Esophagus muscularis mucosa (tissue), 4 donors: ENCODE data around the gene FOXP3.

Experiments
- EP300 ChIP-seq: sonication (generic); formaldehyde crosslinking; IDR thresholded peaks from one replicate; pipeline ENCODE4 v1.6.1; 2017; ENCODE audit warnings: antibody characterized with exemption
- POLR2A ChIP-seq: fragments of 450-650 bp; IDR thresholded peaks from one replicate; pipeline ENCODE4 v1.6.1; 2017; ENCODE audit warnings: antibody characterized with exemption, moderate library complexity, mild to moderate bottlenecking, low read depth
- POLR2AphosphoS5 ChIP-seq, 2 donors: sonication (generic); formaldehyde crosslinking; IDR thresholded peaks; one replicate each; pipeline ENCODE4 v1.6.1; 2017; ENCODE audit warnings: antibody characterized with exemption in 2 of 2
- TF ChIP-seq, protein P1 (sequence below), 3 experiments: fragments of 200-600 bp in 2 of 3; fragments of 450-650 bp in 1 of 3; sonication (generic) in 2 of 3; IDR thresholded peaks; one replicate each; pipeline ENCODE4 v1.5.1; 2017 to 2019; ENCODE audit warnings: antibody characterized with exemption in 3 of 3, mild to moderate bottlenecking in 2 of 3, moderate library complexity in 1 of 3

DNA sequence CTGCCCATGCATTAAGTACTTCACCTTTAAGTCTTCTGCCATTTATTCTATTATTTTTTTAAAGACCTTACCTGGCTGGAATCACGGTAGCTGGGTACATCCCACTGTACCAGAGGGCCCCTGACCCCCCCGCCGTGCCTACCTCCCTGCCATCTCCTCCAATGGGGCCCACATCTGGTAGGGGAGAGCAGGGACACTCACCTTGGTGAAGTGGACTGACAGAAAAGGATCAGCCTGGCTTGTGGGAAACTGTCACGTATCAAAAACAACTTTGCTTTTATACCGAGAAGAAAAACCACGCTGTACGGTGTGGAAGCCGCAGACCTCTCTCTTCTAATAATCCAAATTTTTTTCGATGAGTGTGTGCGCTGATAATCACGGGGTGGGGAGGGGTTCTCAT lies at the start of gene FOXP3:
- TF ChIP-seq POLR2AphosphoS5 (IDR thresholded peaks at IDR 0.05) (no peak), POLR2A (no peak), EP300 (no peak)
- TF ChIP-seq, protein P1, sequence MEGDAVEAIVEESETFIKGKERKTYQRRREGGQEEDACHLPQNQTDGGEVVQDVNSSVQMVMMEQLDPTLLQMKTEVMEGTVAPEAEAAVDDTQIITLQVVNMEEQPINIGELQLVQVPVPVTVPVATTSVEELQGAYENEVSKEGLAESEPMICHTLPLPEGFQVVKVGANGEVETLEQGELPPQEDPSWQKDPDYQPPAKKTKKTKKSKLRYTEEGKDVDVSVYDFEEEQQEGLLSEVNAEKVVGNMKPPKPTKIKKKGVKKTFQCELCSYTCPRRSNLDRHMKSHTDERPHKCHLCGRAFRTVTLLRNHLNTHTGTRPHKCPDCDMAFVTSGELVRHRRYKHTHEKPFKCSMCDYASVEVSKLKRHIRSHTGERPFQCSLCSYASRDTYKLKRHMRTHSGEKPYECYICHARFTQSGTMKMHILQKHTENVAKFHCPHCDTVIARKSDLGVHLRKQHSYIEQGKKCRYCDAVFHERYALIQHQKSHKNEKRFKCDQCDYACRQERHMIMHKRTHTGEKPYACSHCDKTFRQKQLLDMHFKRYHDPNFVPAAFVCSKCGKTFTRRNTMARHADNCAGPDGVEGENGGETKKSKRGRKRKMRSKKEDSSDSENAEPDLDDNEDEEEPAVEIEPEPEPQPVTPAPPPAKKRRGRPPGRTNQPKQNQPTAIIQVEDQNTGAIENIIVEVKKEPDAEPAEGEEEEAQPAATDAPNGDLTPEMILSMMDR (IDR thresholded peaks at IDR 0.05), result no peak
